IMR-90 (cell line): Measurements from ENCODE around the gene C9orf152. TPM values are rescaled to one million over a fixed set of nuclear protein-coding genes. Genes with fewer than 3 reads are reported as not detected.

Source experiments
- ATAC-seq: fragments of 200-7000 bp; cut with Tn5 transposase; 2 replicates; pipeline ENCODE4 v1.9.1; 2020; ENCODE audit warnings: low read depth, mild to moderate bottlenecking, moderate library complexity
- BruUV-seq: library from RNA; stranded (reverse); fragments of 400-500 nt; replicated peaks from 2 replicates; lab custom pipeline; 2021; lab: Mats Ljungman, UMichigan
- CTCF ChIA-PET: fragments of 300-600 bp; formaldehyde crosslinking; extraction: SDS; loops from one replicate; lab custom pipeline; 2021; ENCODE audit warnings: antibody characterized with exemption; lab: Yijun Ruan, JAX
- POLR2A ChIA-PET: fragments of 300-600 bp; sonication (Branson Sonifier 250); formaldehyde crosslinking; loops from one replicate; lab custom pipeline; 2022; ENCODE audit warnings: antibody characterized with exemption; ENCODE audit not compliant: unreplicated experiment; lab: Charles Lee
- DNase-seq: peaks from one replicate; pipeline ENCODE4 v3.0.0; 2013
- H2AFZ ChIP-seq: replicated peaks from 2 replicates; pipeline ENCODE3; 2013; ENCODE audit warnings: low read length, mild to moderate bottlenecking; ENCODE audit not compliant: poor library complexity
- H2AK5ac ChIP-seq: 2 replicates; pipeline ENCODE4 v1.6.1; 2013; ENCODE audit warnings: low read depth, low read length, inconsistent platforms
- H2AK9ac ChIP-seq: replicated peaks from 2 replicates; pipeline ENCODE3; 2013; ENCODE audit warnings: mild to moderate bottlenecking, low read depth, low read length, moderate library complexity; ENCODE audit not compliant: poor library complexity
- H2BK120ac ChIP-seq: 2 replicates; pipeline ENCODE4 v1.6.1; 2013; ENCODE audit warnings: low read depth, low read length, inconsistent platforms
- H2BK15ac ChIP-seq: 3 replicates; pipeline ENCODE4 v1.6.1; 2013; ENCODE audit warnings: low read depth, low read length, inconsistent platforms
- H2BK20ac ChIP-seq: 2 replicates; pipeline ENCODE4 v1.6.1; 2013; ENCODE audit warnings: low read depth, mild to moderate bottlenecking, inconsistent platforms, low read length, moderate library complexity
- H2BK5ac ChIP-seq: 2 replicates; pipeline ENCODE4 v1.6.1; 2013; ENCODE audit warnings: mild to moderate bottlenecking, low read depth, low read length, inconsistent platforms; ENCODE audit not compliant: poor library complexity, severe bottlenecking
- H3K14ac ChIP-seq: replicated peaks from 2 replicates; pipeline ENCODE4 v1.6.1; 2013; ENCODE audit warnings: low read depth, low read length, inconsistent platforms
- H3K18ac ChIP-seq: 2 replicates; pipeline ENCODE4 v1.6.1; 2013; ENCODE audit warnings: low read depth, low read length, control low read depth
- H3K23ac ChIP-seq: 2 replicates; pipeline ENCODE4 v1.6.1; 2013; ENCODE audit warnings: low read depth, low read length, inconsistent platforms
- H3K27ac ChIP-seq: 2 replicates; pipeline ENCODE4 v1.5.1; 2013; ENCODE audit warnings: mild to moderate bottlenecking, control low read depth, low read length; ENCODE audit not compliant: insufficient read depth
- H3K27me3 ChIP-seq: 2 replicates; pipeline ENCODE4 v1.6.1; 2013; ENCODE audit warnings: low read length; ENCODE audit not compliant: control insufficient read depth, insufficient read depth
- H3K36me3 ChIP-seq: 2 replicates; pipeline ENCODE4 v1.6.1; 2013; ENCODE audit warnings: low read length, mixed read lengths; ENCODE audit not compliant: control insufficient read depth, insufficient read depth
- H3K4ac ChIP-seq: 2 replicates; pipeline ENCODE4 v1.6.1; 2013; ENCODE audit warnings: low read depth, low read length, inconsistent platforms
- H3K4me1 ChIP-seq: 2 replicates; pipeline ENCODE4 v1.6.1; 2013; ENCODE audit warnings: low read length, mixed read lengths; ENCODE audit not compliant: control insufficient read depth, insufficient read depth
- H3K4me2 ChIP-seq: 2 replicates; pipeline ENCODE4 v1.6.1; 2013; ENCODE audit warnings: low read depth, mild to moderate bottlenecking, control low read depth, low read length, moderate library complexity
- H3K4me3 ChIP-seq: 2 replicates; pipeline ENCODE4 v1.5.1; 2013; ENCODE audit warnings: low read depth, mild to moderate bottlenecking, control low read depth, low read length, moderate library complexity; ENCODE audit not compliant: insufficient read depth
- H3K56ac ChIP-seq: 2 replicates; pipeline ENCODE4 v1.6.1; 2013; ENCODE audit warnings: low read length, inconsistent platforms; ENCODE audit not compliant: insufficient read depth; ENCODE audit errors: extremely low read depth
- H3K79me1 ChIP-seq, 2 experiments: 2 replicates each; pipeline ENCODE4 v1.6.1; 2013; ENCODE audit warnings: low read length in 2 of 2, inconsistent platforms in 1 of 2, low read depth in 1 of 2
- H3K9ac ChIP-seq: 2 replicates; pipeline ENCODE4 v1.6.1; 2013; ENCODE audit warnings: low read depth, low read length, control low read depth
- H3K9me1 ChIP-seq: 2 replicates; pipeline ENCODE4 v1.6.1; 2013; ENCODE audit warnings: low read length, inconsistent platforms; ENCODE audit not compliant: insufficient read depth
- H3K9me3 ChIP-seq: 2 replicates; pipeline ENCODE4 v1.6.1; 2013; ENCODE audit warnings: low read length; ENCODE audit not compliant: control insufficient read depth, insufficient read depth
- H4K20me1 ChIP-seq: 2 replicates; pipeline ENCODE4 v1.6.1; 2013; ENCODE audit warnings: low read length, inconsistent platforms; ENCODE audit not compliant: insufficient read depth
- H4K5ac ChIP-seq: 2 replicates; pipeline ENCODE4 v1.6.1; 2013; ENCODE audit warnings: mild to moderate bottlenecking, low read depth, low read length, control low read depth
- H4K8ac ChIP-seq, 2 experiments: 2 replicates each; pipeline ENCODE4 v1.6.1; 2013; ENCODE audit warnings: low read depth in 2 of 2, low read length in 2 of 2, control low read depth in 1 of 2, inconsistent platforms in 1 of 2
- H4K91ac ChIP-seq: 2 replicates; pipeline ENCODE4 v1.6.1; 2013; ENCODE audit warnings: low read depth, low read length, inconsistent platforms; ENCODE audit not compliant: insufficient read depth
- FOS ChIP-seq: fragments of 150-350 bp; IDR thresholded peaks from 2 replicates; pipeline ENCODE4 v1.6.1; 2016; ENCODE audit warnings: low read depth, low read length
- POLR2A ChIP-seq: IDR thresholded peaks from 2 replicates; pipeline ENCODE4 v1.6.1; 2012; ENCODE audit warnings: mild to moderate bottlenecking, low read depth, low read length
- WGBS, 2 experiments: methylation state at CpG; one replicate each; pipeline versions ENCODE4 v1.1.5 to v1.1.7; 2013; ENCODE audit warnings: missing lambda C conversion rate in 2 of 2; ENCODE audit not compliant: insufficient read length in 1 of 2; ENCODE audit errors: extremely low coverage in 2 of 2; 5-methylcytosine and 5-hydroxymethylcytosine counted together
- dilution Hi-C: fragments of 300-500 bp; cut with HindIII; formaldehyde crosslinking; loops from one replicate; pipeline ENCODE4 v1.14.3; 2018; ENCODE audit warnings: low sequenced_read_pairs; ENCODE audit not compliant: unreplicated experiment
- in situ Hi-C: fragments of 300-500 bp; cut with MboI; formaldehyde crosslinking; loops from 3 replicates; pipeline ENCODE4 v1.14.3; 2019; ENCODE audit warnings: low sequenced_read_pairs, inconsistent platforms, mixed read lengths
- intact Hi-C: fragments of 100-400 bp; cut with micrococcal nuclease; formaldehyde crosslinking; loops from 2 replicates; pipeline ENCODE4 v1.10.0; 2022
- polyA plus RNA-seq, 3 experiments: library from polyadenylated mRNA; depleted of rRNA; stranded (reverse); fragments of >200 nt; gene quantifications; 2 replicates each; pipeline ENCODE4 v1.2.3, GENCODE V29; 2012; ENCODE audit warnings: low replicate concordance in 1 of 3
- total RNA-seq: library from RNA; depleted of rRNA; stranded (reverse); fragments of >200 nt; gene quantifications from 2 replicates; pipeline ENCODE4 v1.2.3, GENCODE V29; 2012

Gene C9orf152
- total and polyA plus RNA-seq, 2 of the 4 experiments (the other 2 are of a cell fraction) = not detected

DNA sequence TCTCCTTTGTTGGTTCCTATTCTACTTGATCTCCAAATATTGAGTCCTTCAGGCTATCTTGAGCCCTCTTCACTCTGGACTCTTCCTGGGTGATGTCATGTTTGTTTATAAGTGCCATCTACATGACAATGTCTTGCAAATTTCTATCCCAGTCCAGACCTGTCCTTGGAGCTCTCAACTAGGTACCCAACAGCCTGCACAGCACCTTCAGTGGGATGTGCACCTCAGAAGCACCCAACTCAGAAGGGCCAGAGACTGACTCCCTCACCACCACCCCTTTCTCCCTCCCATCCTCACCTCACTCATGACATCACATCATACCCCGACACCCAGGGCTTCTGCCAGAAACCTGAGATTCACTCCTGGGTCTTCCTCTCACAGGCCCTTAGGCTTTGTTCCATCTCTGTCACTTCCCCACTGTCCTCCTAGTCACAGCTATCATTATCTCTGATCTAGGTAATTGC is 33.9 kb upstream of the C9orf152 start:
- Histone ChIP-seq H3K79me1 (peaks cover 11 to 20% of the 10 kb centered on the region in 2 experiments), H3K4me2 (no peak overlapping the region), H3K9me3 (no peaks in the 10 kb centered on the region), H4K5ac (no peak overlapping the region), H3K4me3 (no peak overlapping the region), H4K91ac (no peak overlapping the region), H2BK15ac (no peak overlapping the region), H4K8ac (no peak overlapping the region; a peak in 1 of 4 replicates), H3K23ac (no peak overlapping the region), H3K36me3 (peaks cover 27% of the 10 kb centered on the region), H2BK5ac (peak overlapping the region; percentile 15), H2AFZ (no peak overlapping the region), H3K4me1 (peaks cover 3% of the 10 kb centered on the region), H3K9ac (no peak overlapping the region), H3K56ac (no peak overlapping the region), H3K18ac (no peak overlapping the region), H2BK120ac (0 out of 2 replicates have a peak overlapping the region, but pooled peaks have one; percentile 6), H3K4ac (no peak overlapping the region), H2AK9ac (no peak overlapping the region), H3K14ac (peak overlapping the region; percentile 45; the same call in 1 of the 2 replicates), H3K9me1 (no peaks in the 10 kb centered on the region), H2BK20ac (no peak overlapping the region), H2AK5ac (no peak overlapping the region), H4K20me1 (peaks cover 13% of the 10 kb centered on the region; the same call in 1 of the 2 replicates), H3K27ac (no peak overlapping the region), H3K27me3 (no peaks in the 10 kb centered on the region)
- ChIA-PET CTCF (no interaction called here), POLR2A (no interaction called here)
- peak; percentile 24 for ATAC-seq
- TF ChIP-seq FOS = no peak
- TF ChIP-seq POLR2A = 0 out of 2 replicates have a peak, but pooled peaks have one; percentile 24
- no peak for DNase-seq
- intact Hi-C loops = no loop called here
- in situ Hi-C loops = no loop called here
- WGBS, 2 experiments = 75% methylated on average over 1 of the region's 1 CpG; no CpG with 5 or more reads in 1 of the 2 experiments
- dilution Hi-C loops = no loop called here
- BruUV-seq = no TSS peak
